Caki2 (cell line): ENCODE data around the gene ICAM1. TPM values are rescaled to one million over a fixed set of nuclear protein-coding genes. Genes with fewer than 3 reads are reported as not detected.
A peak's percentile ranks its signal among the peaks of the same experiment; 100 is the strongest.

Experiments
- DNase-seq: peaks from one replicate; pipeline ENCODE4 v3.0.0-alpha.2; 2015; ENCODE audit warnings: low read depth
- in situ Hi-C: cut with HindIII; loops from 2 replicates; pipeline ENCODE4 v1.10.0; 2016; ENCODE audit warnings: low sequenced_read_pairs, low pct_unique_long_range_greater_than_20kb, mixed read lengths
- total RNA-seq: library from RNA; depleted of rRNA; stranded (reverse); fragments of >200 nt; shearing (Covaris generic); gene quantifications from 2 replicates; pipeline ENCODE4 v1.2.3, GENCODE V29; 2014; ENCODE audit warnings: low replicate concordance

Gene ICAM1
- total RNA-seq, 1 experiment from 2014 or later: not detected

GRCh38 chr19:10289836-10290356 is 19.0 kb downstream of the ICAM1 start, which contains the start of gene ICAM5:
TSS of gene ICAM5 (plus strand) at chr19:10289952. CDS start at chr19:10290044, 92 bp downstream.
- in situ Hi-C loops: no loop called here

GRCh38 chr19:10290357-10290875 is 19.5 kb downstream of the ICAM1 start:
- no peak for DNase-seq
- in situ Hi-C loops: no loop called here

More at GRCh38 chr19:10289836-10290356, 19.0 kb downstream of the ICAM1 start, which contains the start of gene ICAM5:
- no peak for DNase-seq

- peak; percentile 39 for DNase-seq
- in situ Hi-C loops: no loop called here
Observed at GRCh38 chr19:10290876-10291553, 20.1 kb downstream of the ICAM1 start.

- DNase-seq: peak; percentile 36
- in situ Hi-C loops: no loop called here
Observed at GRCh38 chr19:10291554-10292205, 20.8 kb downstream of the ICAM1 start.

- in situ Hi-C loops: no loop called here
- peak; percentile 65 for DNase-seq
Observed at GRCh38 chr19:10292206-10292788, 21.4 kb downstream of the ICAM1 start.

GRCh38 chr19:10292789-10293636 is 22.1 kb downstream of the ICAM1 start:
- no peak for DNase-seq
- in situ Hi-C loops: no loop called here

GRCh38 chr19:10293637-10294367 is 22.9 kb downstream of the ICAM1 start:
- no peak for DNase-seq
- in situ Hi-C loops: no loop called here

GRCh38 chr19:10294368-10294697 is 23.4 kb downstream of the ICAM1 start:
- in situ Hi-C loops: no loop called here
- no peak for DNase-seq

GRCh38 chr19:10295305-10295846 is 24.5 kb downstream of the ICAM1 start:
- in situ Hi-C loops: no loop called here
- DNase-seq: peak; percentile 39

- no peak for DNase-seq
- in situ Hi-C loops: no loop called here
Observed at GRCh38 chr19:10295847-10296591, 25.1 kb downstream of the ICAM1 start.

GRCh38 chr19:10299545-10300458 is 28.9 kb downstream of the ICAM1 start:
- no peak for DNase-seq
- in situ Hi-C loops: no loop called here

- in situ Hi-C loops: no loop called here
- DNase-seq: no peak
Observed at GRCh38 chr19:10305139-10305806, 34.4 kb downstream of the ICAM1 start.

GRCh38 chr19:10306327-10306726 is 35.4 kb downstream of the ICAM1 start:
- in situ Hi-C loops: no loop called here
- no peak for DNase-seq

- in situ Hi-C loops: no loop called here
- no peak for DNase-seq
Observed at GRCh38 chr19:10309423-10309822, 38.5 kb downstream of the ICAM1 start, which contains the start of gene ZGLP1. TSS of gene ZGLP1 (minus strand) at chr19:10309815.
